NOMO-1 treated with dmso at 0.1 percent for 144 hours (cell line): Measurements from ENCODE around the gene MGLL.

Experiments used
- DNase-seq: peaks from one replicate; lab custom pipeline; 2025; ENCODE audit not compliant: unreplicated experiment; lab: John Stamatoyannopoulos, UW

The MGLL gene

GRCh38 chr3:127729556-127730056, 92.7 kb downstream of the MGLL start:
- peak; percentile 95 for DNase-seq

DNA sequence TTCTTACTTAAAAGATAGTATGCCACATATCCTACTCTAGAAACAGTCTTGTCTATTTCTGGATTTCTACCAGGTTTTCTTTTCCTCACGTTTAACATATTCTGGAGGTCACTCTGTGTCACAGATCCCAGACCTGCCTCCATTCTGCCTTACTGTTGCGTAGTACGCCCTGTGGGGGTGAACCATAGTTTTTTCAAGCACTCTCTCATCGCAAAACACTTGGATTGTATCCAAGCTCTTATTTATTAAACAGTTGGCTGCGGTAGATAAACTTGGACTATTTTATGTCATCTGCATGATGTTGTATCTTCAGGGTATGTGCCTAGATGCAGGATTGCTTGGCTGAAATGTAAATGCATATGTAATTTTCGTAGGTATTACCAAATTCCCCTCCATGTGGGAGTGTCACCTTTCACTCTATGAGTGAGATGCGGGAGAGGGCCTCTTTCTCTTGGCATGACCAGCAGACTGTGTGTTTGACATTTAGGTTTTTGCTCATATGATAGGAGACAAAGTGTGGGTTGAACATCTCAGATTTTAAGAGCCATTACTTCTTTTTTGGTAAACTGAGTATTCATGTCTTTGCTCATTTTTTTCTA, 93.8 kb downstream of the MGLL start:
- DNase-seq, result no peak

DNA sequence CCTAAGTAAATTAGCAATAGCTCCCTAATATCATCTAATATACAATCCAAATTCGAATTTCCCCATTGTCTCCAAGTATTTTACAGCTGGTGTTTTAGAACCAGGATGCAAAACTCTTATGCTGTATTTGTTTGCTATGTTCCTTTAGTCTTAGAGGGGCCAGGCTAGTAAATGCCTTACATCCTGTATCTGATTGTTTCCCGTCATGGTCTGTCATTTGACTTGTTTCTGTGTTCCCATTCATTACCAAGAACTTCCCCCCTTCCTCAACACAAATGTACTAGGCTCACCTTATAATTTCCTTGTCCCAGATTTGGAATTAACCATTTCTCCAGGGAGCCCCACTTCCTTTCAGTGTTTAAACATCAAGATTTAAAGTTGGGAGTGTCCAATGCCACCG, 95.4 kb downstream of the MGLL start:
- no peak for DNase-seq

DNA sequence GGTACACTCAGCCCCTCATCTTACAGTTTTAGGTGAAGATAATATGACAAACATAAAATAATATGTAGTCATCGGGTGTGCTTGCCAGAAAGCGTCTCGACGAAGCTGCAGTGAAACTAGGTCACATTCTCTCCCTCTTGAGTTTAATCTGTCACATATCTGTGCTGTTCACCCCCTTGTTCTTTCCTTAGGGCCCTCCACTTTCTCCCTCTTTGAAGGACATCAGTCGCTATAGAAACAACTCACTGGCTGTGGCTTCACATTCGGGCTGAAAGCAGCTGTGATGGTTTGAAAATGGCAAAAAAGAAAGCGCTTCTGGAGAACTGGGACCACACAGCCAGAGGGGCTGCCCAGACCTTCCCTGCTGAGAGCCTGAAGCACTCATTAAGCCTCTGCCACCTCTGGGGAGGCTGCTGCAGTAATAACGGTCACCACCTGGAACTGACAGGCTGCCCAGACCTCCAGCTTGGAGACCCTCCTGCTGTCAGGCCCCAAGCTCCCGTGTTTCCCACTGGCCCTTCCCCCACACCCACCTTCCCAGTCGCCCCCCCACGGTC, 99.2 kb downstream of the MGLL start:
- no peak for DNase-seq

GRCh38 chr3:127722091-127722784, 100.1 kb downstream of the MGLL start:
- no peak for DNase-seq

DNA sequence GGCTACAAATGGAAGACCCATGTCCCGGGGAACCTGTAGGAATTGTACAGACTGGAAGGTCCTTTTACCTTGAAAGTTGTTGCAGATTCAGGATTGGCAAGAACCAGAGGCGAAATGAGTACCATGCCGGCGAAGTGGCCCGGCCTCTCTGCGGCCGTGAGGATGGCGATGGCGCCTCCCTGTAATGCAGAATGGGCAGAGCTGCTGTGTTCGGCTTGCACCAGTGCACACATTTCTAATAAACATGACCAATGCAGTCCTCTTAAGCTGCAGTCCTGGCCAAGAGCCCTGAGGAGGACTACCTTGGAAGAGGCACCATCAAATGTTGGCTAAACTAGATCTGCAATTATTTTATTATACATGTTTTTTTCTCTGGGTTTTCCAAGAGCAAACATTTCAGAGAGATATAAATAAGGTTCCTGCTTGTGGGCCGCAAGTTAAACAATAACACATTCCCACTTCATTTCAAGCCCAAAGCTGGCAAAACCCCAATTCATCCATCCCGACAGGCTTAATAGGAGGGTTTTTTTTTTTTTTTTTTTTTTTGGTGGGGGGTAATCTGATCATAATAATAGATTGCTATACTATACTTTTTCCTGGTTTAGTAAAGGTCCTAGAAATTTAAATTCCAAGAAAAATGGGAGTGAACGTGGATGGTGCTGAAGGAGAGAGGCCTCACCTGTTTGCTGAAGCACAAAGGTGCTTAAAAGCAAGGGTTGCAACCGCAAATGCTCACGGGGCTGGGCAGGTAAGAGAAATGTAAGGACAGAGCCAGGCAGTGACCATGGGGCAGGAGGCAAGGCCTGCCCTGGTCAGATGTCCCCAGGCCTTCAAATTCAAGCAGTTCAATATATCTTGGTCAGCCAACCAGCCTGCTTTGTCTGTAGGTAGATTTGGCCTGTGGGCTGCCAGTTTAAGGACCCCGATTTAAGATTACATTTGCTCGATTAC, 101.1 kb downstream of the MGLL start:
- no peak for DNase-seq

DNA sequence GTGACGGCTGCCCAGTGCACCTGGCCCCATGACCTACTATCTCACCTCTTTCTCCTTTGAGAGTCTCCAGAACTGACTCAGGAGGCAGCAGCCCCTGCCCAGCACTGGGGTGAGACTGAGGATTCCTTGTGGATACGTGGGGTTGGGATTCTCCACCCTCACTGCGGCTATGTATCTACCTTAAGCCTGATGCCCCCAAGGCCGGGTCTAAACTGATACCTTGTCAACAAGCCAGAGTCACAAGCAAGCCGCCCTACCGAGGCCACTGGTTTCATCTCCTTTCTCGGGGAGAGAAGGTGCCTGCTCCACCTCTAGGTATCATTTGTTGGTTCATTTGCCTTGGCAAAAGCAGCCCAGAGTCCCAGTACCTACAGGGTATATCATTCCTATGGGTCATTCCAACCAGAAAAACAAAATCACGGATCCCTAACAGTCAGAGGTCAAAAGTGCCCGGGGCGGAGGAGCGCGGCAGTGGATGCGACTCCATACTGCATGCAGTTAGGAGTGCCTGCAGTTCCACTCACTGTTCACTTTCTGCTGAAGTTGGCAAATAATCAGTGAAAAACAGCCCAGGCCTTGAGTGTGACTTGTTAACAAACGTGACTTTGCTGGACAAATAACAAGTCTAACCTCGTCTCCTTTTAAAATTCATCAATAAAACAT, 102.0 kb downstream of the MGLL start:
- DNase-seq, result no peak

DNA sequence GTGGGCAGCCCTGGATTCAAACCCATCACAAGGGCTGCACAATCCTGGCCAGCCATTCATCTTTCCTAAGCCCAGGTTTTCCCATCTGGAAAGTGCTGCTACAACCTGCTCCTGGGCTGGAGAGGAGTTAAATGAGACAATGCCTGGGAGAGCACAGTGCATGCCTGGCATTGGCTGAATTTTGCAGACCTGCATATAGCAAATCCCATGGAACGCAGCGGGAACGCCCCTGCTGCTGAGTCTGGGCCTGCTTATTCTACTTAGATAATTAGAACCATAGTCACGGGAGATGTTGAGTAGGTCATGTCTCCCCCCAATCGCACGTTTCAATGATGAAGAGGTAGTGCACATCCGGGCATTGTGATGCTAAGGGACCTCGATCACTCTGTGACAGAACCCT, 102.9 kb downstream of the MGLL start:
- DNase-seq, result no peak

GRCh38 chr3:127718916-127719290, 103.4 kb downstream of the MGLL start:
- no peak for DNase-seq

GRCh38 chr3:127718245-127718915, 103.9 kb downstream of the MGLL start:
- no peak for DNase-seq

DNA sequence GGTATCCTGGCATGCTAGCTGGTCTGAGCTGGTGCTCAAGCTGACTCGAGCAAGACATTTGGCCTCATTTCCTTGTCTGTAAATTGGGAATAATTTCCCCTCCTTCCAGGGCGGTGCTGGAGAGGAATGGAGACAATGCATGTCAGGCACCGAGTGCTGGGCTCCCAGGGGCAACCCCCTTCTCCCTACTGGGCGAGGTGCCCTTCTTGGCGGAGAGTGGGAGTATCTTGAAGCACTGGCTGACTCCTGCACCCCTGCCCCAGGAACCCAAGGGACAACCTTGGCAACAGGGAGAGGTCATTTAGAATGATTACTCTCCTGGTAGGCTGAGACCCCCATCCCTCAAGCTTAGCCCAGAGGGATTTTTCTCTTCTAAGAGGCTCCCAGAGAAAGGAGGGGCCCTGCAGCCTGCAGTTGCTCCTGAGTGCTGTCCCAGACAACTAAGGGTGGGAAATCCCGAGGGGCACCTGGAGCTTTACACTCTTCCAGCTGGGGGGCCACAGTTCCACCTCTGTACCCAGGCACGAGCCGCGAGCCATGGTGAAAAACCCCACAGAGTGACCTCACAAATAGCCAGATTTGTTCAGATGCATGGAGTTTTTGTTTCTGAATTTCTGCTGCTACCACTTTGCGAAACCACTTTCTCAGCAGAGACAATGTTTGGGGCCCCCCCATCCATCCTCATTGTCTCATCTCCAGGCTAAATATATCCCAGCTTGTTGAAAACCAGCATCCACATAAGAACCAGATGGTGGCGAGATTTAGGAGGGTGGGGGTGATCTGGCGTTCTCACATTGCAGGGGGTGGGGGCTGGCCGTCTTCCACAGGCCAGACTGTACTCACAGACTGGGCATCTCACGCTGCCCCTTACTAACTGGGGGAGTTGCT, 104.7 kb downstream of the MGLL start:
- DNase-seq, result no peak

DNA sequence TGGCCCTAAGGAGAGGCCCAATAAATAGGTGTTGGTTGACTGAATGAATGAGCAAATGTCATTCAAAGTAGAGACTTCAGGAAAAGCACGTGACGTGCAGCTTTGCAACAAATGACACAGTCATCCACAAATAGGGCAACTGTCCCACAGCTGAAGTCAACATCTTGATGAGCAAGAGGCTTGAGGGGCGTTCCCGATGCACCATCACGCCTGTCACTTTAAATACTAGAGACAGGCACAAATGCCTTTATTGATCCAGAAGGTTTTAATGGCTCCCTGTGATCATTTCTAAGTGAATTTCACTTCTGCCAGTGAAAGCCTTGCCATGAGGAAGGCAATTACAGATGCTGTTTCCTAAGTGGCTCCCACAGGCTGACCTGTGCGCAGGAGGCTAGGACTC, 105.9 kb downstream of the MGLL start:
- DNase-seq, result no peak

DNA sequence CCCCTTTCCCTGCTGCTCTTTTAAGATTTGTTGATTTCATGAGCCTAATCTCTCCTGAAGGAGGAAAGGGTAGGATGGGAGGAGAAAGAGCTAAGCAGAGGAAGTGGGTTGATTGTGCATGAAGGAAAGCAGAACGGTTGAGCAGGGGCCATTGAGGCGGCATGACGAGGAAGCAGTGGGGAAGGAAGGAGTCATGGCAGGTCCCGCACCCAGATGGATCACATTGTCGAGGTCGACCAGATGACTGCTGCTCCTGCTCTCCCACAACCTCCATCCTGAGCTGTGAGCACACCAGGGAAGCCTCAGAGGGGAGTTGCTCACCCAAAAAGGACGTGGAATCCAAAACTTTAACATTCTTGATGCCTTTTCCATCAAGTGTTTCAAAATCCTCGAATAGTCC, 106.8 kb downstream of the MGLL start:
- DNase-seq, result no peak

- no peak for DNase-seq
These were observed 107.4 kb downstream of the MGLL start for GRCh38 chr3:127714866-127715265.

GRCh38 chr3:127714125-127714571, 108.2 kb downstream of the MGLL start:
- no peak for DNase-seq

DNA sequence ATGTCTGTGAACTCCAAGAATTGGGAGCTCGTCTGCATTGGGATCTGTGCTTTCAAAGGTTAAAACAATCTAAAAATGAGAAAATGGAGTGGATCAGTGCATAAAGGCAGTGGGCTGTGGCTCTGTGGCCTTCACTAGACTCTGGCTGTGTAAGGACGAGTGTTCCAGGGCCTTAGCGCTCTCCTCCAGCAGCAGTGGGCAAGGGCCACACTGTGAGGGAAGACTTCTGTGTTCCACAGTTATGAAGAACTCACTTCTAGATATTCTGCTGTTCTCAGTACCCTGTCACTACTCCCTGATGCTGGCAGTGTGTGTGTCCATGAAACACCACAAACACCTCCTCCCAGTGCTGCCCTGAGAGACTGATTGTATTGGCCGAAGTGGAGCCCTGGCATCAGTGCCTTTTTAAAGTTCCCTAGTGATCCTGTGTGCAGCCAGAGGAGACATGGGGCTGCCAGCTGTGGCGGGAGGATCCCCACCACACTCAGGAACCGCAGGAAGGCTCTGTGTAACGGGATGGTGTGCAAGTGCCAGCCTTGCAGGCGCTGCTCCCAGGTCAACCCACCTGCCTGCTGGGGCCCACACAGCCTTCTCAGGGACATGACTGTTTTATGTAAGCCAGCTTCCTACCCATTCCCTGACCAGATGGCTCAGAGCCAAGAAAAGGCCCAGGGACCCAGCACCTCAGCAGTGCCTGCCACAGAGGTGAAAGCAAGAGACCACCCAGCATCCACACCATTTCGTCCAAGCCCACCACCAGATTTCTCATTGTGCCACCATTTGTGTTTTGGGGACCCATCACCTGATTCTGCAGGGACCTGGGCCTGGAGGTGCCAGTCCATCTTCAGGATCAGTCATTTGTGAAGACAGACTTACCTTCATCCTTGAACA, 109.2 kb downstream of the MGLL start:
- DNase-seq, result no peak

GRCh38 chr3:127712461-127712860, 109.9 kb downstream of the MGLL start:
- DNase-seq, result no peak

DNA sequence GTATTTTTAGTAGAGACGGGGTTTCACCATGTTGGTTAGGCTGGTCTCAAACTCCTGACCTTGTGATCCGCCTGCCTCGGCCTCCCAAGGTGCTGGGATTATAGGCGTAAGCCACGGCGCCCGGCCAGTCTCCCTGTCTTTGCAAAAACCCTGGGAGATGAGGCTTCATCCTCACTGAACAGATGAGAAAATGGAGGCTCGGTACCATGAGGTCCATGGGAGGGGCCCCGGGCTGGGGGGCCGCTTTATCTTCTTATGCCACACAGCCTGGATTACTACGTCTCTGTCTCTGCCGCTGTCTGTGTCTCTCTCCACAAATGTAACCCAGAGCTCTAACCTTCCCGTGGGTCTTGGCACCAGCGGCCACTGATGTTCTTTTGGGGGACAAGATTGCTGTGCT, 110.4 kb downstream of the MGLL start:
- no peak for DNase-seq
